GM18951 (cell line): ENCODE measurements around the gene ZWILCH.
"Not testable (repeated sequence)": the region's sequence is repeated elsewhere in the genome, so short reads cannot be mapped to it uniquely, and the experiment has no call there.

ENCODE experiments used
- POLR2A ChIP-seq: IDR thresholded peaks from 4 replicates; pipeline ENCODE4 v1.6.1; 2011; ENCODE audit warnings: mild to moderate bottlenecking; ENCODE audit not compliant: insufficient read length, insufficient read depth; ENCODE audit errors: extremely low read depth
- in situ Hi-C: fragments of 300-500 bp; cut with MboI; formaldehyde crosslinking; loops from one replicate; pipeline ENCODE4 v1.12.0; 2022; ENCODE audit warnings: low sequenced_read_pairs, mixed read lengths, inconsistent platforms; ENCODE audit not compliant: unreplicated experiment

Gene ZWILCH

DNA sequence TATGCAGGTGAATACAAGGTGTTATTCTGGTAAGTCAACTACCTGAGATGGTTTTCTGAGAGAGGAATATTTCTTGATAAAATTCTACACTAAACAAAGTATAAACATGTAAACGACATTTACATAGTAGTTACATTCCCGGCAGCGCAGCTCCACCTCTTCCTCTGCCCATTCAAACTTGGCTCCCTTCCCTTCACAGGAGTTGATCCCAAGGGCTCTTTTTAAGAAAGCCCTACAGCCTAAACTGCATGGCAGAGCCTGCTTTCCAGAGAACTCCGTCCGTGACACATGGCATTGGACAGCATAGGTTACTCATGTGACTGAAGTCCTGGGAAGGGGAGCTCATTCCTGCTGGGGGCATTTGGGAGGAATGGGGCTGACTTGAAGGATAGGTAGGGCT lies 82.6 kb downstream of the ZWILCH start:
- no peak for TF ChIP-seq POLR2A
- in situ Hi-C loops: no loop called here

DNA sequence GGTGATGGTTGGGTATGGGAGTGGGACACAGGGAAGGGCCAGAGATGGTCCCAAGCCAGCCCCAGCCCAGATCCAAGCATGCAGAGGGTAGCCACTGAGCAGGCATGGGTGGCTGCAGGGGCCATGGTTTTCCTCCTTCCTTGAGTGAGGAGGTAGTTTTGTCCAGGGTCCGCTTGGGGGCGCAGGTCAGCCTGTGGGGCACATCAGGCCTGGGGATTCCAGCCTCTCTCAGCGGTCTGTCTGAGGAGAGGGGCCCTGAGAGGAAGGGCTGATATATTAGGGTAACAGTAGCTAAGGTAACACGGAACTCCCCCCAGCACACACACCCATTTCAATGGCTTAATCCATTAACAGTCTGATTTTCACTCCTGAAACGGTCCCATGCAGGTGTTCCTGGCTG lies 83.4 kb downstream of the ZWILCH start:
- in situ Hi-C loops: no loop called here
- TF ChIP-seq POLR2A: no peak

DNA sequence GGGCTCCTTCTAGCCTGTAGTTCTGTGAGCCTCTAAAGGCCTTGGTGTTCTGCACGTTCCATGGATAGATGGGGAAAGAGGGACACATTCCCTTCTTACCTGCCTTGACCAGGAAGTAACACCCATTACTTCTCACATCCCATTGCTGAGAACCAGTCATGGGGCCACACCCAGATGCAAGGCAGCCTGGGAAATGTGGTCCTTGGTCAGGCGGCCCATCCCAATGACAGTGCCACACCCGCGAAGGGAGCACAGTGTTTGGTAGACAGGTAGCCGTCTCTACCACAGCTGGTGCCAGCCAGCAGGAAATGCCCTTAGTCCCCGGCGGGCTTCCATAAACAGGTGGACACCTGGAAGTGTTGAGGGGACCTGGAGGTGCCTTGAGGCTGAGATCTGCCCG lies 83.8 kb downstream of the ZWILCH start:
- in situ Hi-C loops: no loop called here
- no peak for TF ChIP-seq POLR2A

DNA sequence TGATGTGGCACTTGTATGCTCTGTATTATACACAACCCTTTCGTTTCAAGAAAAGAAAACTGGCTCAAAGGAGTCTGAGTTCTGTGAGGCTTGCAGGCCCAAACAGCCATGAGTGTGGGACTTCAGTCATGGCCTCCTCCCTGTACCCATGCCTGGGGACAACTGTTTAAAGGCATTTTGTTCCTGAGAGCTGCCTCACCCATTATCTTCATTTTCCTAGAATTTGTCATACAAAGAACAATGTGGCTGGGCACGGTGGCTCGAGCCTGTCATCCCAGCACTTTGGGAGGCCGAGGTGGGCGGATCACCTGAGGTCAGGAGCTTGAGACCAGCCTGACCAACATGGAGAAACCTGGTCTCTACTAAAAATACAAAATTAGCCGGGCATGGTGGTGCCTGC lies 84.3 kb downstream of the ZWILCH start:
- in situ Hi-C loops: not testable (repeated sequence)

DNA sequence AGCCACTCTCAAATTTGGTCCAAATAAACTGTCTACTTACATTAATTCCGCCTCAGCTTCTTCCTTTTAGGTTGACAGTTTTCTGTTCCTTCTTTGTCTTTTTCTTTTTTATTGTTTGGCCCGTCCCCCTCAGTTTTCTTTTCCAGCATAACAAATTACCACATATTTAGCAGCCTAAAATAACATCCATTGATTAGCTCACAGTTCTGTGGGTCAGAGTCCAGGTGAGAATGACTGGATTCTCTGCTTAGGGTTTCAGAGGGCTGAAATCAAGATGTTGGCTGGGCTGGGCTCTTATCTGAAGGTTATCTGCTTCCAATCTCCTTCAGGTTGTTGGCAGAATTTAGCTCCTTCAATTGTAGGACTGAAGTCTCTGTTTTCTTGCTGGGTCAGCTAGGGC lies 85.3 kb downstream of the ZWILCH start:
- no peak for TF ChIP-seq POLR2A
- in situ Hi-C loops: no loop called here

DNA sequence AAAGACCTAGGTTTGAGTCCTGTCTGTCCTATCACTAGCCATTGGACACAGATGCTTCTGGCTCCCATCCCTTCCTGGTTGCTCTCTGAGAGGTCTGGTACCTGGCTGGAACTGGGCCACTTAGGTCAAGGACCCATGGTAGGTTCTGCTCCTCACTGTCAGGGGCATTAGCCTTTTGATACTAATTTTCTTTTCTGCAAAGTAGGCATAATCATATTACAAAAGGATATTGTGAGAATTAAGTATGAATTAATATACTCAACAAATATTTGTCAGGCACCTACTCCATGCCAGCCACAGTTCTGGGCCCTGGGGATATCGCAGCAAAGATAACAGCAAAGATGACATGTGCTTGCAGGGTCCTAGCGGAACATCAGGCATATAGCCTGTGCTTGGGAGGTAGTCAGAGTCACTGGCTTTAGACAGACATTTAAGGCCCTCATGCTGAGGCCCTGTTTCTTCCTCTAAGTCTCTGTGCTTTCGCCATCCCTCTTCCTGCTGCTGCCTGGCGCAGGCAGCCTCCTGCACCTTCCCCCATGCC lies 86.3 kb downstream of the ZWILCH start:
- in situ Hi-C loops: no loop called here
- no peak for TF ChIP-seq POLR2A

DNA sequence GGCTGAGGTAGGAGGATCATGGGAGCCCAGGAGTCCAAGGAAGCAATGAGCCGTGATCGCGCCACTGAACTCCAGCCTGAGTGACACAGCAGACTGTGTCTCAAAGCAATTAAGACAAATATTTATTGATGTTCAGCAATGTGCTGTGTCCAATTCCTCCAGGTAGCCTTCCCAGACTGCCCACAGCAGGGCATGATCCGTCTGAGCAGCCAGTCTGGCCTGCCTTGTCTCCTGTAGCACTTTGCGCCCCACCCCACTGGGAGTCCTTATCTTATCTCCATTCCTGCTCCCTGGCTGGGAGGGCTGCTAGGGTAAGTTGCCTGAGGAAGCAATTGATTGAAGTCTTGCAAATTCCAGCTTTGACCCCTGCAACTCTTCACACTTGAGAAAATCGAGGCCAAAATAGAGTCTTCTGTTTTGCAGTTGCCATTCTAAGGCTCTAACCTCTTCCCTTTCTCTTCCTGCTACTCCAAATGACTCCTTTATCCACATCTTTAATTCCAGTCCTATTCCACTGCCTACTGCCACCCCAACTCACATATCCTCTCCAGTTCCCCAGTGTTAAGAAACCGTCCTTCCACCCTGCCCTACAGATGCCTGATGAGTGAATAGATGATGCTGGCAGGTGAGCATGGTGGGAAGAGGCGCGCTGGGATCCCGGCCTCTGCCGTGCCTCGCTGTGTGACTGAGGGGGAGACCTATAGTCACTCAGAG lies 87.5 kb downstream of the ZWILCH start:
- TF ChIP-seq POLR2A: no peak
- in situ Hi-C loops: no loop called here

DNA sequence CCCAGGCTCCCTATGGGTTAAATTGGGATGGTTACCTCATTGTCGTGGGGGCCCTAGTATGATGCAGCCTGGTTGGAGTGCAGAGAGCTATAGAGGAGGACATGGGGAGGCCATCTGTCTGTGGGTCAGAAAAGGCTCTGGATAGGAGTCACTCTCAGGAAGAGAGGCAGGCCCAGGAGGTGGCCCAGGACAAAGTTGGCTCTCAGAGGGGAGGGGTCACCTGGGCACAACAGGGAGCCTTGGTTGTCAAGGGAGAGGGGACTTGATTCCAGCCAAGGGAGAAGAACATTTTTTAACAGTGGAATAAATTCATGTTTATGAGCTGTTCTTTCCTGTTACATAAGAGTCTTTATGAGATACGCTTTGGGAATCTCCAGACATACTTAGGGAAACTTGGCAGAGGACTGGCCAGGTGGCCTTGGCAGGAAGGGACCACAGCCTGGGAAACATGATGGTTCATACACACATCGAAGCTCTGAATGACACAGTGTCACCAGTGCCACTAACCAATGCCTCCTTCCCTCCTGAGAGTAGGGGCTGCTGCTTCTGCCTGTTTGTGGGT lies 88.2 kb downstream of the ZWILCH start:
- TF ChIP-seq POLR2A: no peak
- in situ Hi-C loops: no loop called here

DNA sequence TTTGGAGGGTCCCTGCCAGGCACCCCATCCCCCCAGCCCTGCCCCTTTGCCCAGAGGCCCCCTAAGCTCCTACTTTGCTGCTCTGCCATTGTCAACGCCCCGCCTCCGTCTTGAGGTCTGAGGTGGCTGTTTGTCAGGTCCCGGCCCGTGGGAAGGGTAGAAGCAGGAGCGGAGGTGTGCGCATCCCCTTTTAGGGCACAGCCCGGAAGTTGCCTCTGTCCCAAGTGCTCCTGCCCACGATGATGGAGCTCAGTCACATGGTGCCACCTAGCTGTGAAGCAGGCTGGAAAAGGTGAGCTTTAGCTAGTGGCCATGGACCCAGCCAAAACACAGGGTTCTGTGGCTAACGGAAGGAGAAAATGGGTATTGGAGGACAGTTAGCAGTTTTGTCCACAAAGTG lies 89.2 kb downstream of the ZWILCH start:
- in situ Hi-C loops: no loop called here
- TF ChIP-seq POLR2A: no peak

DNA sequence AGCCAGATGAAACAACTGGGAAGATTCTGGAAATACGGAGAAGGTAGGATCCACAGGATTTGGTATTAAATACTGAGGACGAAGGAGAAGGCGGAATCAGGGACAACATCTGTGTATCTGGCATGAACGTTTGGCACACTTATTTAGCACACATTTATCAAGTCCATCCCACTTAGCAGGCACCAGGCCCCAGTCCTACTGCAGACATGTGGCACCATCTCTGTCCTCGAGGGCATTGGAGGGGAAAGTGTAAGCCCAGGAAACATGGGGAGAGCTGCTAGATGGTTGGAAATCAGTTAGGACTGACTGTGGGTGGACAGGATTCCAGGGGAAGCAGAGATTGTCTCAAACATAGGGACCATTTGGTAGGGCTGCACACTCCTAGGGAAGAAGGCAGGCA lies 89.7 kb downstream of the ZWILCH start:
- no peak for TF ChIP-seq POLR2A
- in situ Hi-C loops: no loop called here

DNA sequence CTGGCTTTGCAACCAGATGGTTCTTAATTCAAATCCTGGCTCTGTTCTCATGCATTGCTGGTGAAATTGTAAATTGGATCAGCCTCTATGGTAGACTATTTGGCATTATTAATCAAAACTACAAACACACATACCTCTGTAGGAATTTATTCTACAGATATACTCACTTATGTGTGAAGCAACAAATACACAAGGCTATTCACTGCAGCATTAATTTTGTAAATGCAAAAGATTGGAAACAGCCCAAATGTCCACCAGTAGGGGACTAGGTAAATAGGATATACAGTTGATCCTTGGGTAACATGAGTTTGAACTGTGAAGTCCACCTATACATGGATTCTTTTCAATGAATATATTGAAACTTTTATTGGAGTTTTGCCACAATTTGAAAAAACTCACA lies 90.2 kb downstream of the ZWILCH start:
- in situ Hi-C loops: no loop called here
- TF ChIP-seq POLR2A: no peak

DNA sequence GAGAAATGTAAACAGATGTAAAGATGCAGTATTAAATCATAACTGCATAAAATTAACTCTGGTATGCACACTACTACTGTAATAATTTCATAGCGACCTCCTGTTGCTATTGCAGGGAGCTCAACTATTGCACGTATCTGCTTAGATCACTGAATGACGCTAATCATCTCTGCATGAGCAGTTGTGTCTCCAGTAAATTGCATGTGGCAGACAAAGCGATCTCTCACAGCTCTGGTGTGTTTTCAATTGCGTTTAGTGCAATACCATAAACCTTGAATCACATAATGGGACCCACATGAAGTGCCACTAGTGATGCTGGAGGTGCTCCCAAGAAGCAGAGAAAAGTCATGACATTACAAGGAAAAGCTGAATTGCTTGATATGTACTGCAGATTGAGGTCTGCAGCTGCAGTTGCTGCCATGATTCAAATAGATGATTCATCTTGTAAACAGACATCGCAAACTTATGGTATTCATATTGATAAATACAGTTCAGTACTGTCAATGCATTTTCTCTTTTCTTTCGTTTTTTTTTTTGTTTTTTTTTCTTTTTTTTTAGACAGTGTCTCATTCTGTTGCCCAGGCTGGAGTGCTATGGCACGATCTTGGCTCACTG lies 90.9 kb downstream of the ZWILCH start:
- in situ Hi-C loops: no loop called here
- no peak for TF ChIP-seq POLR2A

DNA sequence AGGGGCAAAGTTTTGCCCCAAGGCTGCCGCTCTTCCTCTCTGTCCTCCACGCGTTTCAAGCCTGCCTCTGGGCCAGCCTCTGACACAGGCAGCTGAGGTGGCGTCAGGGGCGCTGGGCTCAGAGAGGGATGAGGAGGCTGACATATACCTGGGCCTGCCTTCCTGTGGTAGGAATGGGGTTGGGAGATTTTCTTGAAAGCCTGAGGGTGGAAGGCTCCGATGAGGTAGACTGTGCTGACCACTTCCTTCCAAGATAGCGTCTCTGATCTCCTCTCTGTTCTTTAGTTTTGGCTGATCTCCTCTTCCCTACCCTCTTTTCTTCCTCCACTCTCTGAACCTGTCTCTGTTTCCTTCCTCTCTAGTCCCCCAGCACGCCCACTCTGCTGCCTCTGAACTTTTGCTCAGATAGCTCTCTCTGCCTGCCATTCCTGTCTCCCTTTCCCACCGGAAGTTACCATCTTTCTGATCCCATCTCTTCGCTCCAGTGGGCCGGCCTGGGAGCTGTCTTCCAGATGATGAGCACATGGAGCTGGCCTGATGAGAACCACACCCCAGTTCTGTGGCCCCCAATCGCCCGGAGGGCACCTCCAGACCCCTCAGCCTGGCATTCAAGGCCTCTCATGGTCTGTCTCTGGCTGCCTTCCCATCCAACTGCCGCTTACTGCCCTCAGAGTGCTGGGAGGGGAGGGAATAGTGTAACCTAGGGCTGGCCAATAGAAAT lies 93.1 kb downstream of the ZWILCH start:
- in situ Hi-C loops: no loop called here

More for the DNA sequence above, 93.1 kb downstream of the ZWILCH start:
- no peak for TF ChIP-seq POLR2A
